ENCODE data around the gene AUTS2.

The AUTS2 gene

DNA sequence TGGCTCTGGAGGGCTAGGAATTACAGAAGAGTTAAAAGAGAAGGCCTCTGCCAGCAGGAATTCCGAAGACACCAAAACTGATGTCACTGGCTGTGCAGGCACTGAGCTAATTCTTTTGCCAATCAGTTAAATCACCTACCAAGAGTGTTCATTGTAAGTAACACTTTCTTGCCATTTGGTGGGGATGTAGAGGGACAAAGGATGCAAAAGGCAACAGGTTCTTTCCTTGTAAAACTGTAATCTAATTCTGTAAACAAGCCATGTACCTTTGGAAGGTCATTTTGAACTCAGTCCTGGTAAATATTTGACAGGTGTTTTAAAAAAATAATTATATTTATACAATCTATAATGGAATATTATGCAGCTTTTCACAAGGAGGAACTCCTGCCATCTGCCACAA is 438.4 kb downstream of the AUTS2 start:
- no peaks in the 10 kb centered on the region for H3K9me3 ChIP-seq
- no peaks in the 10 kb centered on the region for H3K27me3 ChIP-seq
- H3K36me3 ChIP-seq = no peaks in the 10 kb centered on the region
- TF ChIP-seq, protein P1, sequence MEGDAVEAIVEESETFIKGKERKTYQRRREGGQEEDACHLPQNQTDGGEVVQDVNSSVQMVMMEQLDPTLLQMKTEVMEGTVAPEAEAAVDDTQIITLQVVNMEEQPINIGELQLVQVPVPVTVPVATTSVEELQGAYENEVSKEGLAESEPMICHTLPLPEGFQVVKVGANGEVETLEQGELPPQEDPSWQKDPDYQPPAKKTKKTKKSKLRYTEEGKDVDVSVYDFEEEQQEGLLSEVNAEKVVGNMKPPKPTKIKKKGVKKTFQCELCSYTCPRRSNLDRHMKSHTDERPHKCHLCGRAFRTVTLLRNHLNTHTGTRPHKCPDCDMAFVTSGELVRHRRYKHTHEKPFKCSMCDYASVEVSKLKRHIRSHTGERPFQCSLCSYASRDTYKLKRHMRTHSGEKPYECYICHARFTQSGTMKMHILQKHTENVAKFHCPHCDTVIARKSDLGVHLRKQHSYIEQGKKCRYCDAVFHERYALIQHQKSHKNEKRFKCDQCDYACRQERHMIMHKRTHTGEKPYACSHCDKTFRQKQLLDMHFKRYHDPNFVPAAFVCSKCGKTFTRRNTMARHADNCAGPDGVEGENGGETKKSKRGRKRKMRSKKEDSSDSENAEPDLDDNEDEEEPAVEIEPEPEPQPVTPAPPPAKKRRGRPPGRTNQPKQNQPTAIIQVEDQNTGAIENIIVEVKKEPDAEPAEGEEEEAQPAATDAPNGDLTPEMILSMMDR (IDR thresholded peaks at IDR 0.05) = no peak
- no peaks in the 10 kb centered on the region for H3K4me1 ChIP-seq (ENCODE audit: control insufficient read depth in 1 of 2, insufficient read depth in 1 of 2, low read depth in 1 of 2, low read length in 1 of 2)
- no peak overlapping the region for H3K27ac ChIP-seq
- H3K4me3 ChIP-seq (ENCODE audit: low read depth in 1 of 2, low read length in 1 of 2) = no peak overlapping the region

- Histone ChIP-seq H3K4me3 (ENCODE audit: low read depth in 1 of 2, low read length in 1 of 2) (no peak overlapping the region), H3K9me3 (no peaks in the 10 kb centered on the region), H3K36me3 (no peaks in the 10 kb centered on the region), H3K27ac (no peak overlapping the region), H3K4me1 (ENCODE audit: control insufficient read depth in 1 of 2, insufficient read depth in 1 of 2, low read depth in 1 of 2, low read length in 1 of 2) (no peaks in the 10 kb centered on the region), H3K27me3 (no peaks in the 10 kb centered on the region)
- TF ChIP-seq, protein P1 (IDR thresholded peaks at IDR 0.05) = no peak
Measured at GRCh38 chr7:70037171-70037933, 439.1 kb downstream of the AUTS2 start.

- no peaks in the 10 kb centered on the region for H3K36me3 ChIP-seq
- no peaks in the 10 kb centered on the region for H3K4me1 ChIP-seq (ENCODE audit: control insufficient read depth in 1 of 2, insufficient read depth in 1 of 2, low read depth in 1 of 2, low read length in 1 of 2)
- no peak overlapping the region for H3K4me3 ChIP-seq (ENCODE audit: low read depth in 1 of 2, low read length in 1 of 2)
- no peak overlapping the region for H3K27ac ChIP-seq
- no peaks in the 10 kb centered on the region for H3K27me3 ChIP-seq
- no peaks in the 10 kb centered on the region for H3K9me3 ChIP-seq
- TF ChIP-seq, protein P1 (IDR thresholded peaks at IDR 0.05) = no peak
Measured at GRCh38 chr7:70040051-70040450, 441.8 kb downstream of the AUTS2 start.

GRCh38 chr7:70040970-70041766 is 442.9 kb downstream of the AUTS2 start:
- Histone ChIP-seq H3K4me1 (ENCODE audit: control insufficient read depth in 1 of 2, insufficient read depth in 1 of 2, low read depth in 1 of 2, low read length in 1 of 2) (no peaks in the 10 kb centered on the region), H3K4me3 (ENCODE audit: low read depth in 1 of 2, low read length in 1 of 2) (no peak overlapping the region), H3K27ac (no peak overlapping the region), H3K9me3 (no peaks in the 10 kb centered on the region), H3K36me3 (no peaks in the 10 kb centered on the region), H3K27me3 (no peaks in the 10 kb centered on the region)
- TF ChIP-seq, protein P1 (IDR thresholded peaks at IDR 0.05) = no peak

- TF ChIP-seq, protein P1 (IDR thresholded peaks at IDR 0.05) = no peak
Measured at GRCh38 chr7:70042533-70042932, 444.3 kb downstream of the AUTS2 start.

More at GRCh38 chr7:70042533-70042932, 444.3 kb downstream of the AUTS2 start:
- Histone ChIP-seq H3K4me3 (ENCODE audit: low read depth in 1 of 2, low read length in 1 of 2) (no peak overlapping the region), H3K36me3 (no peaks in the 10 kb centered on the region), H3K9me3 (no peaks in the 10 kb centered on the region), H3K27ac (no peak overlapping the region), H3K4me1 (ENCODE audit: control insufficient read depth in 1 of 2, insufficient read depth in 1 of 2, low read depth in 1 of 2, low read length in 1 of 2) (no peaks in the 10 kb centered on the region), H3K27me3 (no peaks in the 10 kb centered on the region)

Measured in neutrophil (primary cell).